Neural cell (in vitro differentiated cells): ENCODE results near the gene B4GALT1.

Experiments
- EP300 ChIP-seq: fragments of 450-650 bp; conservative IDR thresholded peaks from 2 replicates; pipeline ENCODE4 v1.6.1; 2014; ENCODE audit warnings: antibody characterized with exemption, mild to moderate bottlenecking, moderate library complexity; ENCODE audit not compliant: poor library complexity, severe bottlenecking
- EZH2 ChIP-seq: fragments of 200-600, 300-800 bp; shearing (Covaris generic), sonication (generic); IDR thresholded peaks from 2 replicates; pipeline ENCODE4 v1.6.1; 2014; ENCODE audit warnings: antibody characterized with exemption, low read length, borderline replicate concordance, mild to moderate bottlenecking; ENCODE audit not compliant: insufficient read depth, poor library complexity, severe bottlenecking
- MXI1 ChIP-seq: fragments of 450-650 bp; conservative IDR thresholded peaks from 2 replicates; pipeline ENCODE4 v1.6.1; 2014; ENCODE audit warnings: antibody characterized with exemption, mild to moderate bottlenecking; ENCODE audit not compliant: poor library complexity, severe bottlenecking
- POLR2AphosphoS5 ChIP-seq: IDR thresholded peaks from 2 replicates; pipeline ENCODE4 v1.6.1; 2012
- RAD21 ChIP-seq: fragments of 450-650 bp; conservative IDR thresholded peaks from 2 replicates; pipeline ENCODE4 v1.6.1; 2014; ENCODE audit warnings: antibody characterized with exemption, mild to moderate bottlenecking, moderate library complexity
- SMC3 ChIP-seq: fragments of 450-650 bp; conservative IDR thresholded peaks from 2 replicates; pipeline ENCODE4 v1.6.1; 2014; ENCODE audit warnings: antibody characterized with exemption, mild to moderate bottlenecking, moderate library complexity; ENCODE audit not compliant: poor library complexity
- TAF1 ChIP-seq: IDR thresholded peaks from 2 replicates; pipeline ENCODE4 v1.6.1; 2012; ENCODE audit warnings: low read depth
- TF ChIP-seq, protein P1 (sequence below): fragments of 450-650 bp; IDR thresholded peaks from 2 replicates; pipeline ENCODE4 v1.5.1; 2014; ENCODE audit warnings: antibody characterized with exemption, mild to moderate bottlenecking, moderate library complexity; ENCODE audit not compliant: poor library complexity, severe bottlenecking
- TF ChIP-seq, protein P2 (sequence below): IDR thresholded peaks from 2 replicates; pipeline ENCODE4 v1.6.1; 2012; ENCODE audit warnings: borderline replicate concordance

DNA sequence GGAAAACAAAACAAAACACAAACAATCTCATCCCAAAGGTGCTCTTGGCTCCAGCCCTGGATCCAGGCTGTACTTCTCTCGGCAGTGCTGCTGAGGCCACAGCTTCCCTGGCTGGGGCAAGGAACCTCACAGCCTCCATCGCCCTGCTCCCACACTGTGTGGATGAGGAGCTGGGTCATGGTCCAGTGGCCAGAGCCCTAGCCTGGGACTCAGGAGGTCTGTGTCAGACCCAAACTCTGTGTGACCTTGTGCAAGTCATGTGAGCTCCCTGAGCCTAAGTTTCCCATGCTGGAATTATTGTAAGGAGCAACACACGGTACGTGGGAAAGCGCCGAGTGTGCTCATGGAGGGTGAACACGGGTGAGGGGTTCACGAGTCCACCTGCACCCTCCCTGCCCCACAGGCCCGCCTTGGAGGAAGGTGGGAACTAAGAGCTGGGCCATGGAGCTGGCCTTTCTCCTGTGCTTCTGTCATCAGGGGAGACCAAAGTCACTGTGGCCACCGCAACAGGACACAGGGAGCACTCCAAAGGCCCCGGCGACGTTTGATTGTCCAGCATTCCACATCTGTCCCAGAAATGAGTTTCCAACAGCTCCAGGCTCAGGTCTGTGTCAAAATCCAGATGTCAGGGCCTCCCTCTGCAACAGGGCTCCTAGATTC lies 64.5 kb downstream of the B4GALT1 start:
- TF ChIP-seq, protein P1, sequence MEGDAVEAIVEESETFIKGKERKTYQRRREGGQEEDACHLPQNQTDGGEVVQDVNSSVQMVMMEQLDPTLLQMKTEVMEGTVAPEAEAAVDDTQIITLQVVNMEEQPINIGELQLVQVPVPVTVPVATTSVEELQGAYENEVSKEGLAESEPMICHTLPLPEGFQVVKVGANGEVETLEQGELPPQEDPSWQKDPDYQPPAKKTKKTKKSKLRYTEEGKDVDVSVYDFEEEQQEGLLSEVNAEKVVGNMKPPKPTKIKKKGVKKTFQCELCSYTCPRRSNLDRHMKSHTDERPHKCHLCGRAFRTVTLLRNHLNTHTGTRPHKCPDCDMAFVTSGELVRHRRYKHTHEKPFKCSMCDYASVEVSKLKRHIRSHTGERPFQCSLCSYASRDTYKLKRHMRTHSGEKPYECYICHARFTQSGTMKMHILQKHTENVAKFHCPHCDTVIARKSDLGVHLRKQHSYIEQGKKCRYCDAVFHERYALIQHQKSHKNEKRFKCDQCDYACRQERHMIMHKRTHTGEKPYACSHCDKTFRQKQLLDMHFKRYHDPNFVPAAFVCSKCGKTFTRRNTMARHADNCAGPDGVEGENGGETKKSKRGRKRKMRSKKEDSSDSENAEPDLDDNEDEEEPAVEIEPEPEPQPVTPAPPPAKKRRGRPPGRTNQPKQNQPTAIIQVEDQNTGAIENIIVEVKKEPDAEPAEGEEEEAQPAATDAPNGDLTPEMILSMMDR = no peak
- TF ChIP-seq EP300 (no peak), EZH2 (no peak), SMC3 (no peak), POLR2AphosphoS5 (no peak), RAD21 (no peak), MXI1 (no peak), TAF1 (no peak)
- TF ChIP-seq, protein P2, sequence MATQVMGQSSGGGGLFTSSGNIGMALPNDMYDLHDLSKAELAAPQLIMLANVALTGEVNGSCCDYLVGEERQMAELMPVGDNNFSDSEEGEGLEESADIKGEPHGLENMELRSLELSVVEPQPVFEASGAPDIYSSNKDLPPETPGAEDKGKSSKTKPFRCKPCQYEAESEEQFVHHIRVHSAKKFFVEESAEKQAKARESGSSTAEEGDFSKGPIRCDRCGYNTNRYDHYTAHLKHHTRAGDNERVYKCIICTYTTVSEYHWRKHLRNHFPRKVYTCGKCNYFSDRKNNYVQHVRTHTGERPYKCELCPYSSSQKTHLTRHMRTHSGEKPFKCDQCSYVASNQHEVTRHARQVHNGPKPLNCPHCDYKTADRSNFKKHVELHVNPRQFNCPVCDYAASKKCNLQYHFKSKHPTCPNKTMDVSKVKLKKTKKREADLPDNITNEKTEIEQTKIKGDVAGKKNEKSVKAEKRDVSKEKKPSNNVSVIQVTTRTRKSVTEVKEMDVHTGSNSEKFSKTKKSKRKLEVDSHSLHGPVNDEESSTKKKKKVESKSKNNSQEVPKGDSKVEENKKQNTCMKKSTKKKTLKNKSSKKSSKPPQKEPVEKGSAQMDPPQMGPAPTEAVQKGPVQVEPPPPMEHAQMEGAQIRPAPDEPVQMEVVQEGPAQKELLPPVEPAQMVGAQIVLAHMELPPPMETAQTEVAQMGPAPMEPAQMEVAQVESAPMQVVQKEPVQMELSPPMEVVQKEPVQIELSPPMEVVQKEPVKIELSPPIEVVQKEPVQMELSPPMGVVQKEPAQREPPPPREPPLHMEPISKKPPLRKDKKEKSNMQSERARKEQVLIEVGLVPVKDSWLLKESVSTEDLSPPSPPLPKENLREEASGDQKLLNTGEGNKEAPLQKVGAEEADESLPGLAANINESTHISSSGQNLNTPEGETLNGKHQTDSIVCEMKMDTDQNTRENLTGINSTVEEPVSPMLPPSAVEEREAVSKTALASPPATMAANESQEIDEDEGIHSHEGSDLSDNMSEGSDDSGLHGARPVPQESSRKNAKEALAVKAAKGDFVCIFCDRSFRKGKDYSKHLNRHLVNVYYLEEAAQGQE = no peak
